IMR-90 (cell line): ENCODE results near the gene ZSCAN5A. TPM values are rescaled to one million over a fixed set of nuclear protein-coding genes. Genes with fewer than 3 reads are reported as not detected.

Experiments used
- ATAC-seq: fragments of 200-7000 bp; cut with Tn5 transposase; 2 replicates; pipeline ENCODE4 v1.9.1; 2020; ENCODE audit warnings: low read depth, mild to moderate bottlenecking, moderate library complexity
- BruUV-seq: library from RNA; stranded (reverse); fragments of 400-500 nt; replicated peaks from 2 replicates; lab custom pipeline; 2021; lab: Mats Ljungman, UMichigan
- CTCF ChIA-PET: fragments of 300-600 bp; formaldehyde crosslinking; extraction: SDS; loops from one replicate; lab custom pipeline; 2021; ENCODE audit warnings: antibody characterized with exemption; lab: Yijun Ruan, JAX
- POLR2A ChIA-PET: fragments of 300-600 bp; sonication (Branson Sonifier 250); formaldehyde crosslinking; loops from one replicate; lab custom pipeline; 2022; ENCODE audit warnings: antibody characterized with exemption; ENCODE audit not compliant: unreplicated experiment; lab: Charles Lee
- DNase-seq: peaks from one replicate; pipeline ENCODE4 v3.0.0; 2013
- H2AFZ ChIP-seq: replicated peaks from 2 replicates; pipeline ENCODE3; 2013; ENCODE audit warnings: low read length, mild to moderate bottlenecking; ENCODE audit not compliant: poor library complexity
- H2AK5ac ChIP-seq: 2 replicates; pipeline ENCODE4 v1.6.1; 2013; ENCODE audit warnings: low read depth, low read length, inconsistent platforms
- H2AK9ac ChIP-seq: replicated peaks from 2 replicates; pipeline ENCODE3; 2013; ENCODE audit warnings: mild to moderate bottlenecking, low read depth, low read length, moderate library complexity; ENCODE audit not compliant: poor library complexity
- H2BK120ac ChIP-seq: 2 replicates; pipeline ENCODE4 v1.6.1; 2013; ENCODE audit warnings: low read depth, low read length, inconsistent platforms
- H2BK15ac ChIP-seq: 3 replicates; pipeline ENCODE4 v1.6.1; 2013; ENCODE audit warnings: low read depth, low read length, inconsistent platforms
- H2BK20ac ChIP-seq: 2 replicates; pipeline ENCODE4 v1.6.1; 2013; ENCODE audit warnings: low read depth, mild to moderate bottlenecking, inconsistent platforms, low read length, moderate library complexity
- H2BK5ac ChIP-seq: 2 replicates; pipeline ENCODE4 v1.6.1; 2013; ENCODE audit warnings: mild to moderate bottlenecking, low read depth, low read length, inconsistent platforms; ENCODE audit not compliant: poor library complexity, severe bottlenecking
- H3K14ac ChIP-seq: replicated peaks from 2 replicates; pipeline ENCODE4 v1.6.1; 2013; ENCODE audit warnings: low read depth, low read length, inconsistent platforms
- H3K18ac ChIP-seq: 2 replicates; pipeline ENCODE4 v1.6.1; 2013; ENCODE audit warnings: low read depth, low read length, control low read depth
- H3K23ac ChIP-seq: 2 replicates; pipeline ENCODE4 v1.6.1; 2013; ENCODE audit warnings: low read depth, low read length, inconsistent platforms
- H3K27ac ChIP-seq: 2 replicates; pipeline ENCODE4 v1.5.1; 2013; ENCODE audit warnings: mild to moderate bottlenecking, control low read depth, low read length; ENCODE audit not compliant: insufficient read depth
- H3K27me3 ChIP-seq: 2 replicates; pipeline ENCODE4 v1.6.1; 2013; ENCODE audit warnings: low read length; ENCODE audit not compliant: control insufficient read depth, insufficient read depth
- H3K36me3 ChIP-seq: 2 replicates; pipeline ENCODE4 v1.6.1; 2013; ENCODE audit warnings: low read length, mixed read lengths; ENCODE audit not compliant: control insufficient read depth, insufficient read depth
- H3K4ac ChIP-seq: 2 replicates; pipeline ENCODE4 v1.6.1; 2013; ENCODE audit warnings: low read depth, low read length, inconsistent platforms
- H3K4me1 ChIP-seq: 2 replicates; pipeline ENCODE4 v1.6.1; 2013; ENCODE audit warnings: low read length, mixed read lengths; ENCODE audit not compliant: control insufficient read depth, insufficient read depth
- H3K4me2 ChIP-seq: 2 replicates; pipeline ENCODE4 v1.6.1; 2013; ENCODE audit warnings: low read depth, mild to moderate bottlenecking, control low read depth, low read length, moderate library complexity
- H3K4me3 ChIP-seq: 2 replicates; pipeline ENCODE4 v1.5.1; 2013; ENCODE audit warnings: low read depth, mild to moderate bottlenecking, control low read depth, low read length, moderate library complexity; ENCODE audit not compliant: insufficient read depth
- H3K56ac ChIP-seq: 2 replicates; pipeline ENCODE4 v1.6.1; 2013; ENCODE audit warnings: low read length, inconsistent platforms; ENCODE audit not compliant: insufficient read depth; ENCODE audit errors: extremely low read depth
- H3K79me1 ChIP-seq, 2 experiments: 2 replicates each; pipeline ENCODE4 v1.6.1; 2013; ENCODE audit warnings: low read length in 2 of 2, inconsistent platforms in 1 of 2, low read depth in 1 of 2
- H3K9ac ChIP-seq: 2 replicates; pipeline ENCODE4 v1.6.1; 2013; ENCODE audit warnings: low read depth, low read length, control low read depth
- H3K9me1 ChIP-seq: 2 replicates; pipeline ENCODE4 v1.6.1; 2013; ENCODE audit warnings: low read length, inconsistent platforms; ENCODE audit not compliant: insufficient read depth
- H3K9me3 ChIP-seq: 2 replicates; pipeline ENCODE4 v1.6.1; 2013; ENCODE audit warnings: low read length; ENCODE audit not compliant: control insufficient read depth, insufficient read depth
- H4K20me1 ChIP-seq: 2 replicates; pipeline ENCODE4 v1.6.1; 2013; ENCODE audit warnings: low read length, inconsistent platforms; ENCODE audit not compliant: insufficient read depth
- H4K5ac ChIP-seq: 2 replicates; pipeline ENCODE4 v1.6.1; 2013; ENCODE audit warnings: mild to moderate bottlenecking, low read depth, low read length, control low read depth
- H4K8ac ChIP-seq, 2 experiments: 2 replicates each; pipeline ENCODE4 v1.6.1; 2013; ENCODE audit warnings: low read depth in 2 of 2, low read length in 2 of 2, control low read depth in 1 of 2, inconsistent platforms in 1 of 2
- H4K91ac ChIP-seq: 2 replicates; pipeline ENCODE4 v1.6.1; 2013; ENCODE audit warnings: low read depth, low read length, inconsistent platforms; ENCODE audit not compliant: insufficient read depth
- CHD1 ChIP-seq: IDR thresholded peaks from 2 replicates; pipeline ENCODE4 v1.6.1; 2012; ENCODE audit warnings: low read depth, low read length, improper control_type of control experiment
- CTCF ChIP-seq: conservative IDR thresholded peaks from 2 replicates; pipeline ENCODE4 v1.5.1; 2012; ENCODE audit warnings: mild to moderate bottlenecking, low read depth, low read length, improper control_type of control experiment
- ELK1 ChIP-seq: fragments of 150-350 bp; IDR thresholded peaks from 2 replicates; pipeline ENCODE4 v1.6.1; 2016; ENCODE audit warnings: low read depth, mild to moderate bottlenecking, low read length, moderate library complexity, borderline replicate concordance
- MAFK ChIP-seq: IDR thresholded peaks from 2 replicates; pipeline ENCODE4 v1.6.1; 2012; ENCODE audit warnings: low read depth, low read length, improper control_type of control experiment
- MAZ ChIP-seq: IDR thresholded peaks from 2 replicates; pipeline ENCODE4 v1.6.1; 2012; ENCODE audit warnings: low read depth, mild to moderate bottlenecking, low read length, improper control_type of control experiment, moderate library complexity, borderline replicate concordance
- RAD21 ChIP-seq: IDR thresholded peaks from 2 replicates; pipeline ENCODE4 v1.6.1; 2012; ENCODE audit warnings: low read length, improper control_type of control experiment
- RFX5 ChIP-seq: IDR thresholded peaks from 2 replicates; pipeline ENCODE4 v1.8.0; 2012; ENCODE audit warnings: low read depth, mild to moderate bottlenecking, low read length, moderate library complexity
- WGBS, 2 experiments: methylation state at CpG; one replicate each; pipeline versions ENCODE4 v1.1.5 to v1.1.7; 2013; ENCODE audit warnings: missing lambda C conversion rate in 2 of 2; ENCODE audit not compliant: insufficient read length in 1 of 2; ENCODE audit errors: extremely low coverage in 2 of 2; 5-methylcytosine and 5-hydroxymethylcytosine counted together
- dilution Hi-C: fragments of 300-500 bp; cut with HindIII; formaldehyde crosslinking; loops from one replicate; pipeline ENCODE4 v1.14.3; 2018; ENCODE audit warnings: low sequenced_read_pairs; ENCODE audit not compliant: unreplicated experiment
- in situ Hi-C: fragments of 300-500 bp; cut with MboI; formaldehyde crosslinking; loops from 3 replicates; pipeline ENCODE4 v1.14.3; 2019; ENCODE audit warnings: low sequenced_read_pairs, inconsistent platforms, mixed read lengths
- intact Hi-C: fragments of 100-400 bp; cut with micrococcal nuclease; formaldehyde crosslinking; loops from 2 replicates; pipeline ENCODE4 v1.10.0; 2022
- polyA plus RNA-seq, 3 experiments: library from polyadenylated mRNA; depleted of rRNA; stranded (reverse); fragments of >200 nt; gene quantifications; 2 replicates each; pipeline ENCODE4 v1.2.3, GENCODE V29; 2012; ENCODE audit warnings: low replicate concordance in 1 of 3
- total RNA-seq: library from RNA; depleted of rRNA; stranded (reverse); fragments of >200 nt; gene quantifications from 2 replicates; pipeline ENCODE4 v1.2.3, GENCODE V29; 2012

ZSCAN5A gene
- total and polyA plus RNA-seq, 2 of the 4 experiments (the other 2 are of a cell fraction), result 4.3 to 5.0 TPM

GRCh38 chr19:56266051-56266450, 48.6 kb downstream of the ZSCAN5A start:
- 40% methylated on average over 1 of the region's 3 CpGs; no CpG with 5 or more reads in 1 of the 2 experiments for WGBS, 2 experiments

More at GRCh38 chr19:56266051-56266450, 48.6 kb downstream of the ZSCAN5A start:
- Histone ChIP-seq H3K27ac (no peak overlapping the region), H2AK5ac (no peak overlapping the region), H3K27me3 (no peaks in the 10 kb centered on the region), H4K8ac (no peak overlapping the region), H3K4me2 (no peak overlapping the region), H3K9ac (no peak overlapping the region), H3K4me1 (no peaks in the 10 kb centered on the region), H2BK20ac (no peak overlapping the region), H3K23ac (no peak overlapping the region), H2BK15ac (no peak overlapping the region), H3K4me3 (no peak overlapping the region), H3K9me1 (no peaks in the 10 kb centered on the region), H3K4ac (no peak overlapping the region), H4K20me1 (no peaks in the 10 kb centered on the region), H4K91ac (no peak overlapping the region), H2BK5ac (no peak overlapping the region), H3K79me1 (no peaks in the 10 kb centered on the region), H3K18ac (no peak overlapping the region), H2BK120ac (no peak overlapping the region), H3K9me3 (no peaks in the 10 kb centered on the region), H3K14ac (no peak overlapping the region), H2AK9ac (no peak overlapping the region), H3K36me3 (no peaks in the 10 kb centered on the region), H4K5ac (no peak overlapping the region), H2AFZ (no peak overlapping the region), H3K56ac (no peak overlapping the region)
- intact Hi-C loops (no loop called here), in situ Hi-C loops (no loop called here), dilution Hi-C loops (no loop called here)
- ChIA-PET POLR2A (no interaction called here), CTCF (interaction anchor here (3.3 kb wide), 1 partner anchor 13 kb away, joined by 13 read pairs; no protein-coding TSS in a partner anchor)
- ATAC-seq, result no peak
- no peak for DNase-seq
- TF ChIP-seq MAFK (no peak), CTCF (no peak), MAZ (no peak), RFX5 (no peak), ELK1 (no peak), CHD1 (no peak), RAD21 (no peak)
- BruUV-seq, result no TSS peak
